ENCODE data around the gene PAOX.

Gene PAOX

GRCh38 chr10:133439517-133440461 is 60.7 kb downstream of the PAOX start:
- no peak for DNase-seq (ENCODE audit: low spot score)

- DNase-seq (ENCODE audit: low spot score) = no peak
Measured at GRCh38 chr10:133440633-133441285, 61.7 kb downstream of the PAOX start.
